ENCODE data around the gene TP53I13. TPM values are rescaled to one million over a fixed set of nuclear protein-coding genes. Genes with fewer than 3 reads are reported as not detected.

TP53I13 gene
- total RNA-seq, 1 experiment from 2014 or later = 123 TPM

DNA sequence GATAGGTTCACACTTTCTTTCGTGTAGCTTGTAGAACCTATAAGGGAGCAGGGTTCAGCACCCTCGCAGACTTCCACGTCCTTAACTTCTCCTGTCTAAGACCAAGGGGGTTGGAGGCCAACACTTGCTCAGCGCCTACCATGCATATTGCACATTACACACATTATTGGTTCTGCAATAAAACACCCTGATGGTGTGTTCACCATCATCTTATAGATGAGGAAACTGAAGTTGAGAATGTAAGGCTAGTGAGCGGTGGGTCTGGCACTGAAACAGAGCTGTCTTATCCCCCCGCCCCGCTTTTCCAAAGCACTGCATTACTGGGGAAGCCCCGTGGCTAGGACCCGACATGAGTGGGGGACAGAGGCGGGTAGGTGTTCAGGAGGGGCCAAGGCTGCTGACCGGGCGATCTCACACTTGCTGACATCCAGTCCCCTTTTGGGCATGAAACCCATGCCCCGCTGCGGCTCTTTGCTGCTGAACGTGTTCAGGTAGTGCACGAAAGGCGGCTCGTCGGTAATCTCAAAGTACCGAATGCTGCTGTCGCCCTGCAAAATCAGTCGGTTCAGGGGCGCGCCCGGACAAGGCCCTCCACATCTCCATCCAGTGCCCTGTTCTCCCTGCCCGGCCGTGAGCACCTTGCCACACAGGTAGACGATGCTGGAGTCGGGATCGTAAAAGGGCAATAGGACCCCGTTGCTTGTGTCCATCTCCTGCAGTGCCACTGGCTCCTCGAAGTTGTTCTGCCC lies 48.0 kb downstream of the TP53I13 start:
- peaks cover 37% of the 10 kb centered on the region for H3K4me1 ChIP-seq (ENCODE audit: control insufficient read depth, insufficient read depth, low read length)
- no peaks in the 10 kb centered on the region for H3K27me3 ChIP-seq (ENCODE audit: control insufficient read depth, insufficient read depth, low read length)
- ATAC-seq = no peak
- TF ChIP-seq SIN3A (IDR thresholded peaks at IDR 0.05; ENCODE audit: borderline replicate concordance, insufficient read depth, low read depth, low read length) (no peak), POLR2AphosphoS5 (IDR thresholded peaks at IDR 0.05; ENCODE audit: low read depth, low read length) (no peak), TCF7L2 (IDR thresholded peaks at IDR 0.05; ENCODE audit: low read depth, low read length) (no peak)
- TF ChIP-seq, protein P1, sequence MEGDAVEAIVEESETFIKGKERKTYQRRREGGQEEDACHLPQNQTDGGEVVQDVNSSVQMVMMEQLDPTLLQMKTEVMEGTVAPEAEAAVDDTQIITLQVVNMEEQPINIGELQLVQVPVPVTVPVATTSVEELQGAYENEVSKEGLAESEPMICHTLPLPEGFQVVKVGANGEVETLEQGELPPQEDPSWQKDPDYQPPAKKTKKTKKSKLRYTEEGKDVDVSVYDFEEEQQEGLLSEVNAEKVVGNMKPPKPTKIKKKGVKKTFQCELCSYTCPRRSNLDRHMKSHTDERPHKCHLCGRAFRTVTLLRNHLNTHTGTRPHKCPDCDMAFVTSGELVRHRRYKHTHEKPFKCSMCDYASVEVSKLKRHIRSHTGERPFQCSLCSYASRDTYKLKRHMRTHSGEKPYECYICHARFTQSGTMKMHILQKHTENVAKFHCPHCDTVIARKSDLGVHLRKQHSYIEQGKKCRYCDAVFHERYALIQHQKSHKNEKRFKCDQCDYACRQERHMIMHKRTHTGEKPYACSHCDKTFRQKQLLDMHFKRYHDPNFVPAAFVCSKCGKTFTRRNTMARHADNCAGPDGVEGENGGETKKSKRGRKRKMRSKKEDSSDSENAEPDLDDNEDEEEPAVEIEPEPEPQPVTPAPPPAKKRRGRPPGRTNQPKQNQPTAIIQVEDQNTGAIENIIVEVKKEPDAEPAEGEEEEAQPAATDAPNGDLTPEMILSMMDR (IDR thresholded peaks at IDR 0.05) = no peak
- TF ChIP-seq, protein P2, sequence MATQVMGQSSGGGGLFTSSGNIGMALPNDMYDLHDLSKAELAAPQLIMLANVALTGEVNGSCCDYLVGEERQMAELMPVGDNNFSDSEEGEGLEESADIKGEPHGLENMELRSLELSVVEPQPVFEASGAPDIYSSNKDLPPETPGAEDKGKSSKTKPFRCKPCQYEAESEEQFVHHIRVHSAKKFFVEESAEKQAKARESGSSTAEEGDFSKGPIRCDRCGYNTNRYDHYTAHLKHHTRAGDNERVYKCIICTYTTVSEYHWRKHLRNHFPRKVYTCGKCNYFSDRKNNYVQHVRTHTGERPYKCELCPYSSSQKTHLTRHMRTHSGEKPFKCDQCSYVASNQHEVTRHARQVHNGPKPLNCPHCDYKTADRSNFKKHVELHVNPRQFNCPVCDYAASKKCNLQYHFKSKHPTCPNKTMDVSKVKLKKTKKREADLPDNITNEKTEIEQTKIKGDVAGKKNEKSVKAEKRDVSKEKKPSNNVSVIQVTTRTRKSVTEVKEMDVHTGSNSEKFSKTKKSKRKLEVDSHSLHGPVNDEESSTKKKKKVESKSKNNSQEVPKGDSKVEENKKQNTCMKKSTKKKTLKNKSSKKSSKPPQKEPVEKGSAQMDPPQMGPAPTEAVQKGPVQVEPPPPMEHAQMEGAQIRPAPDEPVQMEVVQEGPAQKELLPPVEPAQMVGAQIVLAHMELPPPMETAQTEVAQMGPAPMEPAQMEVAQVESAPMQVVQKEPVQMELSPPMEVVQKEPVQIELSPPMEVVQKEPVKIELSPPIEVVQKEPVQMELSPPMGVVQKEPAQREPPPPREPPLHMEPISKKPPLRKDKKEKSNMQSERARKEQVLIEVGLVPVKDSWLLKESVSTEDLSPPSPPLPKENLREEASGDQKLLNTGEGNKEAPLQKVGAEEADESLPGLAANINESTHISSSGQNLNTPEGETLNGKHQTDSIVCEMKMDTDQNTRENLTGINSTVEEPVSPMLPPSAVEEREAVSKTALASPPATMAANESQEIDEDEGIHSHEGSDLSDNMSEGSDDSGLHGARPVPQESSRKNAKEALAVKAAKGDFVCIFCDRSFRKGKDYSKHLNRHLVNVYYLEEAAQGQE (IDR thresholded peaks at IDR 0.05; ENCODE audit: insufficient read depth in 1 of 2, low read depth in 2 of 2, low read length in 1 of 2) = no peak
- H3K27ac ChIP-seq (ENCODE audit: low read length) = no peak overlapping the region
- H3K36me3 ChIP-seq (ENCODE audit: control insufficient read depth, insufficient read depth, low read length) = no peaks in the 10 kb centered on the region
- POLR2A ChIA-PET = interaction anchor here (0.9 to 1.1 kb wide), 2 partner anchors 12 to 25 kb away, joined by 3 read pairs; no protein-coding TSS in a partner anchor
- no TSS peak for BruUV-seq (replicated peaks)
- no peaks in the 10 kb centered on the region for H3K9me3 ChIP-seq (ENCODE audit: control insufficient read depth, insufficient read depth, low read depth, low read length)
- DNase-seq (ENCODE audit: low read depth, low spot score) = no peak
- in situ Hi-C loops (cut with HindIII; ENCODE audit: low pct_unique_long_range_greater_than_20kb, low sequenced_read_pairs) (no loop called here), intact Hi-C loops (cut with micrococcal nuclease; ENCODE audit: unreplicated experiment) (no loop called here)
- H3K4me3 ChIP-seq (ENCODE audit: low read depth in 2 of 2, low read length in 2 of 2) = peak overlapping the region in 1 of 2 experiments; percentile 54; a peak in 3 of 4 replicates
- CTCF ChIA-PET = interaction anchor here (0.5 to 2.2 kb wide), 22 partner anchors 9 to 729 kb away, joined by 3 to 15 read pairs (median 4); partner anchors contain the start of gene ANKRD13B

DNA sequence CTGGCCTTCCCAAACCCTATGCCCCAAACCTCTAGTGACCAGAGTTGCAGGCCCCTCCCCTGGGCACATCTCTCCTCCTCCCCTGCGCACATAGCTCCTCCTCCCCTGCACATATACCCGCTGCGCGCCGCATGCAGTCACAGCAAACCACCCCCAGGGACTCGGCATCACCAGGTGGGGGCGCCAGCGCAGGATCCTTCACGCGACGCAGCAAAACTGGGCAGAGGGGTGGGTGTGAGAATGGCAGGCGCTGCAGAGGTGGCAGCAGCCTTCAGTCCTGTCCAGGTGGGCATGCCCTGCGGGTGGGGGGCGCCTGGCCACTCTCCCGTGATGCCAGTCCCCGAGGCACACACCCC lies 48.6 kb downstream of the TP53I13 start:
- in situ Hi-C loops (cut with HindIII; ENCODE audit: low pct_unique_long_range_greater_than_20kb, low sequenced_read_pairs) = no loop called here
- intact Hi-C loops (cut with micrococcal nuclease; ENCODE audit: unreplicated experiment) = no loop called here

More for the DNA sequence above, 48.6 kb downstream of the TP53I13 start:
- Histone ChIP-seq H3K4me3 (ENCODE audit: low read depth in 2 of 2, low read length in 2 of 2) (peak overlapping the region; percentile 28 to 53; a peak in 3 of 4 replicates), H3K36me3 (ENCODE audit: control insufficient read depth, insufficient read depth, low read length) (no peaks in the 10 kb centered on the region), H3K27ac (ENCODE audit: low read length) (peak overlapping the region; percentile 71), H3K27me3 (ENCODE audit: control insufficient read depth, insufficient read depth, low read length) (no peaks in the 10 kb centered on the region), H3K9me3 (ENCODE audit: control insufficient read depth, insufficient read depth, low read depth, low read length) (no peaks in the 10 kb centered on the region), H3K4me1 (ENCODE audit: control insufficient read depth, insufficient read depth, low read length) (peaks cover 42% of the 10 kb centered on the region)
- CTCF ChIA-PET = interaction anchor here (0.5 to 2.2 kb wide), 23 partner anchors 9 to 728 kb away, joined by 3 to 15 read pairs (median 4); partner anchors contain the start of gene ANKRD13B
- BruUV-seq (replicated peaks) = no TSS peak
- POLR2A ChIA-PET = interaction anchor here (0.9 to 1.1 kb wide), 2 partner anchors 12 to 25 kb away, joined by 3 read pairs; no protein-coding TSS in a partner anchor
- peak; percentile 71 for ATAC-seq
- TF ChIP-seq, protein P2 (IDR thresholded peaks at IDR 0.05; ENCODE audit: insufficient read depth in 1 of 2, low read depth in 2 of 2, low read length in 1 of 2) = no peak
- TF ChIP-seq, protein P1 (IDR thresholded peaks at IDR 0.05) = peak; percentile 85
- TF ChIP-seq TCF7L2 (IDR thresholded peaks at IDR 0.05; ENCODE audit: low read depth, low read length) (no peak), POLR2AphosphoS5 (IDR thresholded peaks at IDR 0.05; ENCODE audit: low read depth, low read length) (peak; percentile 55), SIN3A (IDR thresholded peaks at IDR 0.05; ENCODE audit: borderline replicate concordance, insufficient read depth, low read depth, low read length) (no peak)
- DNase-seq (ENCODE audit: low read depth, low spot score) = no peak

Data from Panc1 (cell line).